22Rv1 (cell line): Measurements from ENCODE around the gene DNAJA1.

Source experiments
- H3K27ac ChIP-seq: fragments of 450-650 bp; 2 replicates; pipeline ENCODE4 v1.5.1; 2017
- CTCF ChIP-seq: fragments of 450-650 bp; IDR thresholded peaks from 2 replicates; pipeline ENCODE4 v1.5.1; 2017; ENCODE audit warnings: mild to moderate bottlenecking
- ZFX ChIP-seq: fragments of 450-650 bp; IDR thresholded peaks from 2 replicates; pipeline ENCODE4 v1.6.1; 2017; ENCODE audit warnings: antibody characterized with exemption, borderline replicate concordance

Gene DNAJA1

DNA sequence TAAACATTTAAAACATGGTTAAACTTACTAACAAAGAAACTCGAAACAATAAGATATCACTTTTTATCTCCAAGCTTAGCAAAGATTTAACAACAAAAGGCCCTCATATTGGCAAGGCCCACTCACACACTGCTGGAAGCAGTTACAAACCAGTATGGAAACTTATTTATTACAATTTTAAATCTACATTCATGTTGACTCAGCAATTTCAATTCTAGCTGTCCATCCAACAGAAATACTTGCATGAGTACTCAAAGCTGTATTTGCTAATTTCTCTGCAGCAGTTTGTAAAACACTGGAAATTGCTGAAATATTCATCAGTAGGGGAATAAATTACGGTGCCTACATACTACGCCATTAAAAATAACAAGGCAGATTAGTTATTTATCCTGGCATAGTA is 2.8 kb upstream of the DNAJA1 start:
- no peak for TF ChIP-seq CTCF
- no peak for TF ChIP-seq ZFX
- H3K27ac ChIP-seq = no peak overlapping the region; the same call in 1 of the 2 replicates

DNA sequence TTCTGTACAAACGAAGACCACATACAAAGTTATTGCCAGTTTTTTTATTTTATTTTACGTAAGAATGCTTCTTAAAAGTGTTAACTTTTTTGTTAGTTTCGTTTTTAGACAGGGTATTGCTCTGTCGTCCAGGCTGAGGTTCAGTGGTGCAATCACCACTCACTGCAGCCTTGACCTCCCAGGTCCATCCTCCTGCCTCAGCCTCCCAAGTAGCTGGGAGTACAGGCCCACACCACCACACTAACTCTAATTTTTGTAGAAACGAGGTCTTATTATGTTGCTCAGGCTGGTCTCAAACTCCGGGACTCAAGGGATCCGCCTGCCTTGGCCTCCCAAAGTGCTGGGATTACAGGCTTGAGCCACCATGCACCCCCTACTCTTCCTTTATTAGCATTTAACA is 2.3 kb upstream of the DNAJA1 start:
- TF ChIP-seq CTCF = no peak
- TF ChIP-seq ZFX = no peak
- no peak overlapping the region; the same call in 1 of the 2 replicates for H3K27ac ChIP-seq

DNA sequence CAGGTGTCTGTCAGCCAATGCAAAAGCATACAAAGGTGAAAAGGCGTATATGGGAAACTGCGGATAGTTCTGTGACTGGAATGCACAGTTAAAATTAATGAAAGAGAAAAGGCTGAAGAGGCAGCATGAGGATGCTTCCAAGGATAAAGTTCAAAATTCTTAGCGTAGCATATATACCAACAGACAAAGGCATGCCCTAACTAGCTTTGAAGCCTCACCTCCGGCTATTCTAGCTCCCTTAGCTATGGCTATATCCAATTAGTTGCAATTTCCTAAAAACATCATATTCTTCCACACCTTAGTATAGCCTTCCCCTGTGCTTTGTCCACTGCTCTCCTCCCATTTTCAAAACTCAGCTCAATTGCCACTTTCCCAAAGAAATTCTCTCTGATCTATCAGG is 1.4 kb upstream of the DNAJA1 start:
- peak overlapping the region; percentile 90 for H3K27ac ChIP-seq
- no peak for TF ChIP-seq ZFX

GRCh38 chr9:33024126-33024965 is 727 bp upstream of the DNAJA1 start:
- H3K27ac ChIP-seq = peak overlapping the region; percentile 90
- no peak for TF ChIP-seq ZFX
- no peak for TF ChIP-seq CTCF

- H3K27ac ChIP-seq = peak overlapping the region; percentile 90
- TF ChIP-seq CTCF = no peak
- TF ChIP-seq ZFX = no peak
Measured at GRCh38 chr9:33025572-33026342, 684 bp downstream of the DNAJA1 start.

DNA sequence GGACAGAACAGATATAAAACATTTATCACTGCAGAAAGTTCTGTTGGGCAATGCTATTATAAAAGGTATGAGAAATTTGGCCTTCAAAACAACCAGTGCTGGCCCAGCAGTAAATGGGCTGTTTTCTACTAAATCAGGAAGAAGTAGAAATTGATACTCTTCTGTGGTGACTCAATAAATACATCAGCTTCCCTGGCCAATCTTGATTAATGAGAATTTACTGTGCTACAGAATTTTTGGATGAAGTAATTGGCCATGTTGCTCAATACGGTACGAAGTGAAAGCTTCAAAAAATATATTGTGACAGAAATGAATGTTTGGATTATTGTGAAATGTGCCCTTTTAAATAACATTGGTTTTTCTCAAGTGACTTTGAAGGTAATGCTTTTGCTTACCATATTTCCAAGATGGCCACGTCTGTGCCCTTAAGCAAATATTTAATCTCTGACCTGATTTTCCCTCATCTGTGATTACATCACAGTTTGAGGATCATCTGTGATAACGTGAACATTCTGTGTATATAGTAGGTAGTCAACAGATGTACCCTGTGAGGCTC is 4.2 kb downstream of the DNAJA1 start:
- peak overlapping the region; percentile 17 for H3K27ac ChIP-seq

DNA sequence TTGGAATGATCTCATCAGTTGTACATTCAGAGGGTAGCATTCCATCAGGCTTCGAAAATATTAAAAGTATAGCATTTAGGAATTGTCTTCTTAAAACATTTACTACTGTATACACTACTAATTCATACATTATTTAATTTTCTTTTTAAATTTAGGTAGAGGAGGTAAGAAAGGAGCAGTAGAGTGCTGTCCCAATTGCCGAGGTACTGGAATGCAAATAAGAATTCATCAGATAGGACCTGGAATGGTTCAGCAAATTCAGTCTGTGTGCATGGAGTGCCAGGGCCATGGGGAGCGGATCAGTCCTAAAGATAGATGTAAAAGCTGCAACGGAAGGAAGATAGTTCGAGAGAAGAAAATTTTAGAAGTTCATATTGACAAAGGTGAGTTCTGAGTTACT is 5.2 kb downstream of the DNAJA1 start:
- TF ChIP-seq ZFX (no peak), CTCF (no peak)
- H3K27ac ChIP-seq = no peak overlapping the region

More for the DNA sequence above, 4.2 kb downstream of the DNAJA1 start:
- no peak for TF ChIP-seq CTCF
- no peak for TF ChIP-seq ZFX
